Calu3 (cell line): ENCODE data around the gene IFNA13. TPM values are rescaled to one million over a fixed set of nuclear protein-coding genes. Genes with fewer than 3 reads are reported as not detected.

Source experiments
- BruUV-seq: library from RNA; stranded (reverse); fragments of 400-500 nt; replicated peaks from 2 replicates; lab custom pipeline; 2021; lab: Mats Ljungman, UMichigan
- CTCF ChIA-PET: fragments of 300-600 bp; sonication (Branson Sonifier 250); formaldehyde crosslinking; loops from one replicate; lab custom pipeline; 2022; ENCODE audit warnings: antibody characterized with exemption; lab: Charles Lee
- DNase-seq: peaks from one replicate; pipeline ENCODE4 v3.0.0; 2022
- H3K27ac Mint-ChIP-seq: one replicate; pipeline ENCODE4 v1.8.0; 2022; ENCODE audit warnings: mixed read lengths; ENCODE audit not compliant: unreplicated experiment
- H3K27me3 Mint-ChIP-seq: one replicate; pipeline ENCODE4 v1.8.0; 2022; ENCODE audit warnings: mixed read lengths; ENCODE audit not compliant: unreplicated experiment
- H3K36me3 Mint-ChIP-seq: one replicate; pipeline ENCODE4 v1.8.0; 2022; ENCODE audit warnings: mild to moderate bottlenecking, moderate library complexity, mixed read lengths; ENCODE audit not compliant: insufficient read depth, unreplicated experiment
- H3K4me1 Mint-ChIP-seq: one replicate; pipeline ENCODE4 v1.8.0; 2022; ENCODE audit warnings: mild to moderate bottlenecking, low read depth, mixed read lengths; ENCODE audit not compliant: unreplicated experiment
- H3K4me3 Mint-ChIP-seq: one replicate; pipeline ENCODE4 v1.8.0; 2022; ENCODE audit warnings: mild to moderate bottlenecking, low read depth, moderate library complexity, mixed read lengths; ENCODE audit not compliant: unreplicated experiment
- H3K9me3 Mint-ChIP-seq: one replicate; pipeline ENCODE4 v1.8.0; 2022; ENCODE audit warnings: low read depth, mixed read lengths; ENCODE audit not compliant: unreplicated experiment
- CTCF ChIP-seq: fragments of 200-600 bp; IDR thresholded peaks from one replicate; pipeline ENCODE4 v1.8.0; 2022; ENCODE audit warnings: antibody characterized with exemption; ENCODE audit not compliant: unreplicated experiment
- intact Hi-C: fragments of 100-400 bp; cut with micrococcal nuclease; formaldehyde crosslinking; loops from one replicate; pipeline ENCODE4 v1.10.0; 2022; ENCODE audit not compliant: unreplicated experiment
- total RNA-seq: library from RNA; stranded (reverse); gene quantifications from 2 replicates; pipeline ENCODE4 v1.2.3, GENCODE V29; 2022

IFNA13 gene
- total RNA-seq, 1 experiment from 2014 or later: not detected

GRCh38 chr9:21320465-21320864 lies 47.4 kb downstream of the IFNA13 start:
- TF ChIP-seq CTCF: no peak
- Mint-ChIP-seq H3K36me3 (peaks cover 8% of the 10 kb centered on the region), H3K9me3 (no peaks in the 10 kb centered on the region), H3K4me1 (peaks cover 21% of the 10 kb centered on the region), H3K27ac (no peak overlapping the region), H3K27me3 (no peaks in the 10 kb centered on the region), H3K4me3 (no peak overlapping the region)
- CTCF ChIA-PET: no interaction called here
- intact Hi-C loops: loop anchor here (10.0 kb wide), 1 partner anchor 114 kb away; no protein-coding TSS in a partner anchor
- BruUV-seq: no TSS peak
- no peak for DNase-seq

DNA sequence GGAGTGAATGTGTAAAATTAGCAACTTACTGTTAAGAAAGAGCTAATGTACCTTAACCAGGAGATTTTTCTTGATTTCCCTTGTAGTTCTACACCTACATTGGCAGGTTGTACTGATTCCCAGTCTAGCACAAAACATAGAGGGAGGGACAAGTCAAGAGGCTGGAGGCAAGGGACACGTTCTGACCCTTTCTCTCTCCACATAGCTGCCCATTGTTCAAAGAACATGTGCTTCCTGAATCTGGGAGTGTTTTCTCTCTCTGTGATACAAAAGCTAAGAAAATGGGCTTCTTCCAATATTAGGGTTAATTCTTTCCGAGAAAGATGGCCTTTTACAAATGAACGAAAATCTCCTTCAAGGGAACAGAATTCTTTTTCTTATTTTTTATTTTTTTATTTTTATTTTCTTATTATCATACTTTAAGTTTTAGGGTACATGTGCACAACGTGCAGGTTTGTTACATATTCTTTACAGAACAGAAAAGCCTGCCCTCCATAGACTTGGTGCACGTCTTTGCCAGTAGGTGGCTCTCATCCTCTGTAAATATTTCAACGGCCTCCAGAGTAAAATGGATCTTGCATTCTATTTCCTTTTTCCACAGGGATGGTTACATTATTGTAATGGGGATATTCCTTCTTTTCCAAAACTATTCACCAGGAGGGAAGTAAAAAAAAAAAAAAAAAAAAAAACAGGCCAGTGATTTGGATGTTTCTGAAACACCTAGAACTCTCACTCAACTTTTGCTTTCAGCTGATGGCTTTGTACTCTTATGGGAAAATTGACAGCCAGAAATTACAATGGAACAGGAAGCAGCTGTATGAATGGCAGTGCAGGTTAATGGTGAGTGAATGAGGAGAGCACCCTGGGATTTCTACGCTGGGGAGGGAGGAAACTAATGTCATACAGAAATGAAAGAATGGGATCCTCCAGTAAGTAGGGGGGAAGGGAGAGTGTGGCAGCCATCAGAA lies 49.6 kb downstream of the IFNA13 start:
- Mint-ChIP-seq H3K9me3 (no peaks in the 10 kb centered on the region), H3K27me3 (no peaks in the 10 kb centered on the region), H3K4me3 (no peak overlapping the region), H3K36me3 (peaks cover 4% of the 10 kb centered on the region), H3K4me1 (peaks cover 15% of the 10 kb centered on the region), H3K27ac (no peak overlapping the region)
- DNase-seq: peak; percentile 19
- CTCF ChIA-PET: interaction anchor here (0.6 to 1.0 kb wide), 4 partner anchors 11 to 555 kb away, joined by 3 to 8 read pairs (median 5); no protein-coding TSS in a partner anchor
- peak; percentile 48 for TF ChIP-seq CTCF
- no TSS peak for BruUV-seq
- intact Hi-C loops: no loop called here

Other genes starting within 250 kb of the IFNA13 start
- not detected in 2 replicates for gene IFNW1, start 226.2 kb downstream of the IFNA13 start, total RNA-seq
- gene IFNA21, start 201.4 kb downstream of the IFNA13 start, total RNA-seq: not detected in 2 replicates
- gene IFNA4, start 180.5 kb downstream of the IFNA13 start, total RNA-seq: not detected in 2 replicates
- gene IFNA7, start 165.9 kb downstream of the IFNA13 start, total RNA-seq: not detected in 2 replicates
- not detected in 2 replicates for gene IFNA10, start 160.9 kb downstream of the IFNA13 start, total RNA-seq
- not detected in 2 replicates for gene IFNA16, start 150.7 kb downstream of the IFNA13 start, total RNA-seq
- not detected in 2 replicates for gene IFNA17, start 139.8 kb downstream of the IFNA13 start, total RNA-seq
- not detected in 2 replicates for gene IFNA14, start 128.1 kb downstream of the IFNA13 start, total RNA-seq
- gene IFNA5, start 62.7 kb downstream of the IFNA13 start, total RNA-seq: not detected in 2 replicates
- 15.8 and 16.8 TPM in 2 replicates for gene KLHL9, start 32.7 kb downstream of the IFNA13 start, total RNA-seq
- not detected in 2 replicates for gene IFNA6, start 17.2 kb downstream of the IFNA13 start, total RNA-seq
- gene IFNA2, start 17.3 kb upstream of the IFNA13 start, total RNA-seq: not detected in 2 replicates
- gene IFNA8, start 41.1 kb upstream of the IFNA13 start, total RNA-seq: not detected in 2 replicates
- not detected in 2 replicates for gene IFNA1, start 72.4 kb upstream of the IFNA13 start, total RNA-seq
- 8.3 and 8.4 TPM in 2 replicates for gene IFNE, start 114.3 kb upstream of the IFNA13 start, total RNA-seq